ENCODE measurements around the gene BZW1. TPM values are rescaled to one million over a fixed set of nuclear protein-coding genes. Genes with fewer than 3 reads are reported as not detected.
"Not testable (repeated sequence)": the region's sequence is repeated elsewhere in the genome, so short reads cannot be mapped to it uniquely, and the experiment has no call there.

BZW1 gene
- total and polyA plus RNA-seq, 3 donors from 2014 or later: 238 to 284 (median 267) TPM

DNA sequence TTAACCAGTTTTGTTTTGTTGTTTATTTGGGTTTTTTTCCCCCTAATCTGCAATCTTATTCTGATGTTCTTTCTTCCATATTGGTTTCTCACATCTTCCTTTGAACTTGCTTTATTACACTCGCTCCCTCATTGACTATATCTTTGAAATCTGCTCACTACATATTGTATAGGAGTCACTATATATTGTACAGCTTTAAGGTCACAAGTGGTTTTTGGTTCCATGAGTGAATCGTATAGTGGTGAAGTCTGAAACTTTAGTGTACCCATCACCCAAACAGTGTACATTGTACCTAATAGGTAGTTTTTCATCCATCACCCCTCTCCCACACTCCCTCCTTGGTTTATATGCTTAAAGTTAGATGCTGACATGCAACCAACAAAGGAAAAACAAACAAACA lies 11.3 kb upstream of the BZW1 start:
- TF ChIP-seq POLR2A (IDR thresholded peaks at IDR 0.05): no peak
- TF ChIP-seq, protein P1, sequence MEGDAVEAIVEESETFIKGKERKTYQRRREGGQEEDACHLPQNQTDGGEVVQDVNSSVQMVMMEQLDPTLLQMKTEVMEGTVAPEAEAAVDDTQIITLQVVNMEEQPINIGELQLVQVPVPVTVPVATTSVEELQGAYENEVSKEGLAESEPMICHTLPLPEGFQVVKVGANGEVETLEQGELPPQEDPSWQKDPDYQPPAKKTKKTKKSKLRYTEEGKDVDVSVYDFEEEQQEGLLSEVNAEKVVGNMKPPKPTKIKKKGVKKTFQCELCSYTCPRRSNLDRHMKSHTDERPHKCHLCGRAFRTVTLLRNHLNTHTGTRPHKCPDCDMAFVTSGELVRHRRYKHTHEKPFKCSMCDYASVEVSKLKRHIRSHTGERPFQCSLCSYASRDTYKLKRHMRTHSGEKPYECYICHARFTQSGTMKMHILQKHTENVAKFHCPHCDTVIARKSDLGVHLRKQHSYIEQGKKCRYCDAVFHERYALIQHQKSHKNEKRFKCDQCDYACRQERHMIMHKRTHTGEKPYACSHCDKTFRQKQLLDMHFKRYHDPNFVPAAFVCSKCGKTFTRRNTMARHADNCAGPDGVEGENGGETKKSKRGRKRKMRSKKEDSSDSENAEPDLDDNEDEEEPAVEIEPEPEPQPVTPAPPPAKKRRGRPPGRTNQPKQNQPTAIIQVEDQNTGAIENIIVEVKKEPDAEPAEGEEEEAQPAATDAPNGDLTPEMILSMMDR (IDR thresholded peaks at IDR 0.05): no peak
- no peaks in the 10 kb centered on the region for H3K27me3 ChIP-seq
- H3K4me1 ChIP-seq: peaks cover 11% of the 10 kb centered on the region
- intact Hi-C loops (cut with DNase I; ENCODE audit: low total_unique reads): no loop called here
- H3K27ac ChIP-seq: no peak overlapping the region
- no peaks in the 10 kb centered on the region for H3K9me3 ChIP-seq
- 91 to 98% methylated on average over 2 of the region's 2 CpGs for WGBS, 2 donors
- no peak overlapping the region for H3K4me3 ChIP-seq
- H3K36me3 ChIP-seq (ENCODE audit: low read depth, missing control alignments): no peaks in the 10 kb centered on the region
- no peak for DNase-seq

DNA sequence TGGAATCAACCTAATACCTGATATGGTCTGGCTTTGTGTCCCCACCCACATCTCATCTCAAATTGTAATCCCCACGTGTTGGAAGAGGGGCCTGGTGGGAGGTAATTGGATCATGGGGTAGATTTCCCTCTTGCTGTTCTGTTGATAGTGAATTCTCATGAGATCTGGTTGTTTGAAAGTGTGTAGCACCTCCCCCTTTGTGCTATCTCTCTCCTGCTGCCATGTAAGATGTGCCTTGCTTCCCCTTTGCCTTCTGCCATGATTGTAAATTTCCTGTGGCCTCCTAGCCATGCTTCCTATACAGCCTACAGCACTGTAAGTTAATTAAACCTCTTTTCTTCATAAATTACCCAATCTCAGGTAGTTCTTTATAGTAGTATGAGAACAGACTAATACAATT lies 10.3 kb upstream of the BZW1 start:
- H3K36me3 ChIP-seq (ENCODE audit: low read depth, missing control alignments); H3K4me1 ChIP-seq; H3K27me3 ChIP-seq; intact Hi-C loops (cut with DNase I; ENCODE audit: low total_unique reads); DNase-seq; H3K27ac ChIP-seq; H3K4me3 ChIP-seq; H3K9me3 ChIP-seq: not testable (repeated sequence)
- WGBS, 2 donors: no CpG with 5 or more reads among the region's 1 CpG

DNA sequence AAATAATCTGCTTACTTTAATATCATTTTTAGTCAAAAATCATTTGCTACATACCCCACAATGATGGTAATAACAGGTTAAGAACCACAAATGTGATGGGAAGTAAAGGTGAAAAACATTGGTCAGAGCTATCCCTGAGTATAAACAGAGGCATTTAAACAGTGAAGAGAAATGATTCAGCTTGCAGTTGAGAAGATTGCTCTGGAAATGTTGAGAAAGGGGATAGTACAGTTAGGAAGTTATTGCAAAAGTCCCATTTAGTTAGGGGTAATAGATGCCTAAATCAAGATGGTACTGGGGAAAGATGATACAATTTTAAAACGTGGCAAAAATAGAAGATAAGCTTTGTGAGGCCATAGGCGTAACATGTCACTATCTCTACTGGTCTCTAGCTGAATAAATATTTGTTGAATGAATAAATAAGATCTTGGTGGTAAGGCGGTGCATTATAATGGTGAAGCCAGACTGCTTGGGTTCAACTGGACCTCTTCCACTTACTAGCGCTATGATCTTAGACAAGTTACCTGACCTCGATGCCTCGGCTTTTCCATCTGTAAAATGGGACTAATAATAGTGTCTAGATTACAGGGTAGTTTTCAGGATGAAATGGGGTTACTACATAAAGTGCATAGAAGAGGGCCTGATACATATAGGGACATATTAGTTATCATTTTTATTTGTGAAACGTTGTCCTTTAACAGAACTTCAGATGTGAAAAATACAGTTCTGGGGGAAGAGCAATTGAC lies 2.0 kb upstream of the BZW1 start:
- Histone ChIP-seq H3K36me3 (ENCODE audit: low read depth, missing control alignments) (no peaks in the 10 kb centered on the region), H3K27me3 (no peaks in the 10 kb centered on the region), H3K4me1 (peaks cover 18% of the 10 kb centered on the region), H3K4me3 (no peak overlapping the region), H3K27ac (peak overlapping the region in 1 of 2 donors; percentile 96), H3K9me3 (no peaks in the 10 kb centered on the region)
- intact Hi-C loops (cut with DNase I; ENCODE audit: low total_unique reads): loop anchor here (5.0 kb wide), 1 partner anchor 48 kb away; no protein-coding TSS in a partner anchor
- DNase-seq: no peak
- 52 to 63% methylated on average over 7 of the region's 7 CpGs for whole genome bisulfite sequencing, 2 donors
- TF ChIP-seq, protein P1 (IDR thresholded peaks at IDR 0.05): no peak
- no peak for TF ChIP-seq POLR2A (IDR thresholded peaks at IDR 0.05)

DNA sequence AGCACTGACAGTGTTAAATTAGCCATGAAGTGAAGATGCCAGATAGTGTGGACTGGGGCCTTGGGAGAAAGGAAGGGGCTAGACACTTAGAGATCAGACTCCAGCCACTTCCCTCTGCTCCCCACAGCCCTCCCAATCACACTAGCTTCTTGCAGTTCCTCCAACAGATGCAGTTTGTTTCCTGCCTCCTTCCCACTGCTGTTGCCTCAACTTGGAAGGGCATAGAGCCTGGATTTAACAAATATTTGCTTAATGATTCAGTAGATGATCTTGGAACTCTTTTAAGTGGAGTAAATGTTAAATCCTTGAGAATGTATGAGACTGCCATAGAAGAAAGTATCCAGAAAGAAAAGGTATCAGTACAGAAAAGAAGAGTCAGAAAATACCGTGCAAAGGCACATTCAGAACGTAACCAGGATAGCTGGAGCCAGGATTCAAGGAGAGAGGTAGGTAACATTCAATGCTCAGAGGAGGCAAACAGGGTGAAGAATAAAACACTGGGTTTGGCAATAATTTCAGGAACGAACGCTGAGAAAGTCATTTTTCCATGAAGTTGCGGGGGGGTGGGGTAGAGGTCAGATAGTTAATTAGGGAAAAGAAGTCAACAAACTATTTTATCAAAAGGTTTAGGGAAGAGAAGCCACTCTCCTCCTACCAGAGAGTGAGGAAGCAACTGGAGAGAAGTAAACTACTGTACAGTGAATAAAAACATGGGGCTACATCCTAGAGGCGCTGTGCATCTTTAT lies 1.3 kb upstream of the BZW1 start:
- DNase-seq: no peak
- intact Hi-C loops (cut with DNase I; ENCODE audit: low total_unique reads): loop anchor here (5.0 kb wide), 1 partner anchor 47 kb away; no protein-coding TSS in a partner anchor
- Histone ChIP-seq H3K4me3 (peak overlapping the region; percentile 92 to 95), H3K27me3 (no peaks in the 10 kb centered on the region), H3K36me3 (ENCODE audit: low read depth, missing control alignments) (no peaks in the 10 kb centered on the region), H3K27ac (peak overlapping the region; percentile 96 to 97), H3K9me3 (no peaks in the 10 kb centered on the region), H3K4me1 (peaks cover 18% of the 10 kb centered on the region)
- WGBS, 2 donors: 8 to 19% methylated on average over 6 of the region's 6 CpGs
- TF ChIP-seq POLR2A (IDR thresholded peaks at IDR 0.05): no peak

DNA sequence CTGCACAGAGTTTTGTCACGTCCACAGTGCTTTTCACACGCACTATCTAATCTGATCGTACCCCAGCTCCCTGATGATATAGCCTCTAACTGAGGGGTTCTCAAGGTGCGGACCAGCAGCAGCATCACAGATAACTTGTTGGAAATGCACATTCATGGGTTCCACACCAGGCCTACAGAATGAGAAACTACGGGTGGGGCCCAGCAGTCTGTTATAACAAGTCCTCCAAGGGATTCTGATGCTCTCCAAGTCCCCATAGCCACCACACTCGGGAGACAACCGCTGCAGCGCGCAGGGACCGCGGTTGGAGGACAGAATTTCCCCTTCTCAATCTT lies 745 bp upstream of the BZW1 start:
- intact Hi-C loops (cut with DNase I; ENCODE audit: low total_unique reads): loop anchor here (5.0 kb wide), 1 partner anchor 46 kb away; no protein-coding TSS in a partner anchor
- no peaks in the 10 kb centered on the region for H3K9me3 ChIP-seq
- DNase-seq: no peak
- no peaks in the 10 kb centered on the region for H3K27me3 ChIP-seq
- TF ChIP-seq, protein P1 (IDR thresholded peaks at IDR 0.05): no peak
- no peak for TF ChIP-seq POLR2A (IDR thresholded peaks at IDR 0.05)
- 4 to 5% methylated on average over 10 to 11 of the region's 11 CpGs for WGBS, 2 donors
- peak overlapping the region; percentile 92 to 95 for H3K4me3 ChIP-seq
- H3K36me3 ChIP-seq (ENCODE audit: low read depth, missing control alignments): no peaks in the 10 kb centered on the region
- peaks cover 18% of the 10 kb centered on the region for H3K4me1 ChIP-seq
- peak overlapping the region; percentile 96 to 97 for H3K27ac ChIP-seq
